ENCODE measurements around the gene MYO9A. TPM values are rescaled to one million over a fixed set of nuclear protein-coding genes. Genes with fewer than 3 reads are reported as not detected.
A peak's percentile ranks its signal among the peaks of the same experiment; 100 is the strongest.

Gene MYO9A
- total RNA-seq, 6 experiments from 2014 or later, result 25.3 to 29.1 (median 27.3) TPM

GRCh38 chr15:72070817-72071447, 47.0 kb downstream of the MYO9A start:
- no peaks in the 10 kb centered on the region for H3K9me3 Mint-ChIP-seq
- DNase-seq, result peak; percentile 8
- TF ChIP-seq, protein P1, sequence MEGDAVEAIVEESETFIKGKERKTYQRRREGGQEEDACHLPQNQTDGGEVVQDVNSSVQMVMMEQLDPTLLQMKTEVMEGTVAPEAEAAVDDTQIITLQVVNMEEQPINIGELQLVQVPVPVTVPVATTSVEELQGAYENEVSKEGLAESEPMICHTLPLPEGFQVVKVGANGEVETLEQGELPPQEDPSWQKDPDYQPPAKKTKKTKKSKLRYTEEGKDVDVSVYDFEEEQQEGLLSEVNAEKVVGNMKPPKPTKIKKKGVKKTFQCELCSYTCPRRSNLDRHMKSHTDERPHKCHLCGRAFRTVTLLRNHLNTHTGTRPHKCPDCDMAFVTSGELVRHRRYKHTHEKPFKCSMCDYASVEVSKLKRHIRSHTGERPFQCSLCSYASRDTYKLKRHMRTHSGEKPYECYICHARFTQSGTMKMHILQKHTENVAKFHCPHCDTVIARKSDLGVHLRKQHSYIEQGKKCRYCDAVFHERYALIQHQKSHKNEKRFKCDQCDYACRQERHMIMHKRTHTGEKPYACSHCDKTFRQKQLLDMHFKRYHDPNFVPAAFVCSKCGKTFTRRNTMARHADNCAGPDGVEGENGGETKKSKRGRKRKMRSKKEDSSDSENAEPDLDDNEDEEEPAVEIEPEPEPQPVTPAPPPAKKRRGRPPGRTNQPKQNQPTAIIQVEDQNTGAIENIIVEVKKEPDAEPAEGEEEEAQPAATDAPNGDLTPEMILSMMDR (IDR thresholded peaks at IDR 0.05), result no peak
- H3K27ac Mint-ChIP-seq, result no peak overlapping the region
- no peaks in the 10 kb centered on the region for H3K36me3 Mint-ChIP-seq (ENCODE audit: low read depth)
- H3K4me3 Mint-ChIP-seq, result no peak overlapping the region
- peaks cover 19% of the 10 kb centered on the region for H3K4me1 Mint-ChIP-seq (ENCODE audit: low read depth)
- H3K27me3 Mint-ChIP-seq (ENCODE audit: insufficient read depth), result no peaks in the 10 kb centered on the region

- H3K4me3 Mint-ChIP-seq, result no peak overlapping the region
- TF ChIP-seq, protein P1 (IDR thresholded peaks at IDR 0.05), result no peak
- H3K27me3 Mint-ChIP-seq (ENCODE audit: insufficient read depth), result no peaks in the 10 kb centered on the region
- H3K27ac Mint-ChIP-seq, result no peak overlapping the region
- peaks cover 13% of the 10 kb centered on the region for H3K4me1 Mint-ChIP-seq (ENCODE audit: low read depth)
- no peaks in the 10 kb centered on the region for H3K9me3 Mint-ChIP-seq
- no peaks in the 10 kb centered on the region for H3K36me3 Mint-ChIP-seq (ENCODE audit: low read depth)
- no peak for DNase-seq
Observed at GRCh38 chr15:72068856-72069255, 49.1 kb downstream of the MYO9A start.

GRCh38 chr15:72065801-72066200, 52.1 kb downstream of the MYO9A start:
- TF ChIP-seq, protein P1 (IDR thresholded peaks at IDR 0.05), result no peak
- Mint-ChIP-seq H3K27ac (no peak overlapping the region), H3K36me3 (ENCODE audit: low read depth) (peaks cover 4% of the 10 kb centered on the region; the same call in 1 of the 2 replicates), H3K9me3 (no peaks in the 10 kb centered on the region), H3K27me3 (ENCODE audit: insufficient read depth) (no peaks in the 10 kb centered on the region; the same call in 1 of the 2 replicates), H3K4me3 (no peak overlapping the region), H3K4me1 (ENCODE audit: low read depth) (peaks cover 24% of the 10 kb centered on the region)
- no peak for DNase-seq

GRCh38 chr15:72063186-72063585, 54.8 kb downstream of the MYO9A start:
- Mint-ChIP-seq H3K27ac (no peak overlapping the region), H3K27me3 (ENCODE audit: insufficient read depth) (no peaks in the 10 kb centered on the region; the same call in 1 of the 2 replicates), H3K4me3 (no peak overlapping the region), H3K9me3 (no peaks in the 10 kb centered on the region), H3K36me3 (ENCODE audit: low read depth) (peaks cover 4% of the 10 kb centered on the region; the same call in 1 of the 2 replicates), H3K4me1 (ENCODE audit: low read depth) (peaks cover 19% of the 10 kb centered on the region)
- TF ChIP-seq, protein P1 (IDR thresholded peaks at IDR 0.05), result no peak
- DNase-seq, result no peak

- TF ChIP-seq, protein P1 (IDR thresholded peaks at IDR 0.05), result no peak
- no peaks in the 10 kb centered on the region for H3K9me3 Mint-ChIP-seq
- H3K27me3 Mint-ChIP-seq (ENCODE audit: insufficient read depth), result no peaks in the 10 kb centered on the region; the same call in 1 of the 2 replicates
- no peak overlapping the region for H3K27ac Mint-ChIP-seq
- peaks cover 27% of the 10 kb centered on the region for H3K4me1 Mint-ChIP-seq (ENCODE audit: low read depth)
- no peak for DNase-seq
- H3K4me3 Mint-ChIP-seq, result no peak overlapping the region
- H3K36me3 Mint-ChIP-seq (ENCODE audit: low read depth), result peaks cover 6% of the 10 kb centered on the region; the same call in 1 of the 2 replicates
Observed at GRCh38 chr15:72062319-72062718, 55.6 kb downstream of the MYO9A start.

All from HFFc6 (cell line).